Natural killer cell (primary cell): ENCODE data around the gene OR10C1. TPM values are rescaled to one million over a fixed set of nuclear protein-coding genes. Genes with fewer than 3 reads are reported as not detected.

Source experiments
- ATAC-seq, 3 donors: fragments of 150-1000 bp in 2 of 3; fragments of 200-7000 bp in 1 of 3; cut with Tn5 transposase; 1 replicate in 1 of 3; 2 replicates in 2 of 3; pipeline ENCODE4 v1.10.0; 2021; ENCODE audit warnings: mild to moderate bottlenecking in 2 of 3, moderate library complexity in 2 of 3
- DNase-seq, 2 donors: peaks; one replicate each; pipeline versions ENCODE4 v3.0.0 to v3.0.0-alpha.2; 2013 to 2021; ENCODE audit warnings: mixed read lengths in 1 of 2
- H3K27ac ChIP-seq: one replicate; pipeline ENCODE4 v1.5.1; 2013; ENCODE audit warnings: mild to moderate bottlenecking, low read length
- H3K27me3 ChIP-seq: one replicate; pipeline ENCODE4 v1.6.1; 2013; ENCODE audit warnings: low read length; ENCODE audit not compliant: control insufficient read depth, insufficient read depth
- H3K36me3 ChIP-seq: one replicate; pipeline ENCODE4 v1.6.1; 2013; ENCODE audit warnings: low read length; ENCODE audit not compliant: control insufficient read depth, insufficient read depth
- H3K4me1 ChIP-seq: one replicate; pipeline ENCODE4 v1.6.1; 2013; ENCODE audit warnings: low read length; ENCODE audit not compliant: control insufficient read depth, insufficient read depth
- H3K4me3 ChIP-seq: one replicate; pipeline ENCODE4 v1.5.1; 2013; ENCODE audit warnings: low read length
- H3K9me3 ChIP-seq: one replicate; pipeline ENCODE4 v1.6.1; 2013; ENCODE audit warnings: low read length; ENCODE audit not compliant: control insufficient read depth, insufficient read depth
- H3K27ac Mint-ChIP-seq, 2 donors: one replicate each; pipeline ENCODE4 v1.8.0; 2022; ENCODE audit warnings: mild to moderate bottlenecking in 2 of 2, mixed read lengths in 2 of 2, moderate library complexity in 1 of 2
- H3K27me3 Mint-ChIP-seq, 2 donors: one replicate each; pipeline ENCODE4 v1.8.0; 2022; ENCODE audit warnings: low read depth in 2 of 2, mixed read lengths in 2 of 2
- H3K36me3 Mint-ChIP-seq: one replicate; pipeline ENCODE4 v1.8.0; 2022; ENCODE audit warnings: mixed read lengths
- H3K4me1 Mint-ChIP-seq, 2 donors: one replicate each; pipeline ENCODE4 v1.8.0; 2022; ENCODE audit warnings: mixed read lengths in 2 of 2
- H3K4me3 Mint-ChIP-seq: one replicate; pipeline ENCODE4 v1.8.0; 2022; ENCODE audit warnings: mild to moderate bottlenecking, moderate library complexity, mixed read lengths
- H3K9me3 Mint-ChIP-seq, 2 donors: one replicate each; pipeline ENCODE4 v1.8.0; 2022; ENCODE audit warnings: mixed read lengths in 2 of 2
- WGBS: methylation state at CpG from one replicate; pipeline ENCODE4 v1.1.7; 2013; ENCODE audit warnings: missing lambda C conversion rate; ENCODE audit not compliant: insufficient coverage; 5-methylcytosine and 5-hydroxymethylcytosine counted together
- intact Hi-C: fragments of 100-400 bp; cut with micrococcal nuclease; formaldehyde crosslinking; loops from one replicate; pipeline ENCODE4 v1.14.2; 2022
- total RNA-seq, 4 donors: library from RNA; stranded (reverse); fragments of 120-200 nt in 1 of 4; gene quantifications; one replicate each; pipeline versions ENCODE4 v1.2.3 to v1.2.4, GENCODE V29; 2013 to 2022
- TF ChIP-seq, protein P1 (sequence below): fragments of 200-600 bp; IDR thresholded peaks from one replicate; pipeline ENCODE4 v1.8.0; 2022; ENCODE audit warnings: antibody characterized with exemption

OR10C1 gene
- total RNA-seq, 3 donors from 2014 or later (not counting 1 experiment from before 2014, with no cell fraction given): not detected

DNA sequence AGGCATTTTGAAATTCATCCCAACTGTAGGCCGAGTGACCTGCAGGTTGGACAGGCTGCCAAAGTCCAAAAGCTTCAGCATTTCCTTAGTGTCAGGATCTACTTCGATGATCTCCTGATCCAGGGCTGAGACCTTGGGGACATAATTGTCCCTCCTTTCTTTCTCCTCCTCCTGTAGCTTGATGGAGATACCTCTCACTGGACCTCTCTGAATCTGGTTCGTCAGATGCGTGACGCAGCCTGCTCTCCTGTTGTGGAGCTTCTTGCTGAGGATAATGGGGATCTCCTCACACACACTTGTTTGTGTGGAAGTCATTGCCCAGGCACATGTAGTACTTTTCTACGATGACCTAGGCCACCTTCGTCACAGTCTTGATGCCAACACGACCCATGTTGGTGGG lies 50.2 kb downstream of the OR10C1 start:
- Mint-ChIP-seq H3K36me3 (no peaks in the 10 kb centered on the region), H3K4me3 (no peak overlapping the region), H3K4me1 (no peaks in the 10 kb centered on the region), H3K27me3 (peaks cover 8 to 32% of the 10 kb centered on the region in 2 donors), H3K27ac (no peak overlapping the region), H3K9me3 (no peaks in the 10 kb centered on the region)
- Histone ChIP-seq H3K27ac (no peak overlapping the region), H3K4me1 (no peaks in the 10 kb centered on the region), H3K27me3 (no peaks in the 10 kb centered on the region), H3K9me3 (no peaks in the 10 kb centered on the region), H3K4me3 (no peak overlapping the region), H3K36me3 (no peaks in the 10 kb centered on the region)
- DNase-seq (no peak), ATAC-seq (no peak)
- intact Hi-C loops: no loop called here
- TF ChIP-seq, protein P1, sequence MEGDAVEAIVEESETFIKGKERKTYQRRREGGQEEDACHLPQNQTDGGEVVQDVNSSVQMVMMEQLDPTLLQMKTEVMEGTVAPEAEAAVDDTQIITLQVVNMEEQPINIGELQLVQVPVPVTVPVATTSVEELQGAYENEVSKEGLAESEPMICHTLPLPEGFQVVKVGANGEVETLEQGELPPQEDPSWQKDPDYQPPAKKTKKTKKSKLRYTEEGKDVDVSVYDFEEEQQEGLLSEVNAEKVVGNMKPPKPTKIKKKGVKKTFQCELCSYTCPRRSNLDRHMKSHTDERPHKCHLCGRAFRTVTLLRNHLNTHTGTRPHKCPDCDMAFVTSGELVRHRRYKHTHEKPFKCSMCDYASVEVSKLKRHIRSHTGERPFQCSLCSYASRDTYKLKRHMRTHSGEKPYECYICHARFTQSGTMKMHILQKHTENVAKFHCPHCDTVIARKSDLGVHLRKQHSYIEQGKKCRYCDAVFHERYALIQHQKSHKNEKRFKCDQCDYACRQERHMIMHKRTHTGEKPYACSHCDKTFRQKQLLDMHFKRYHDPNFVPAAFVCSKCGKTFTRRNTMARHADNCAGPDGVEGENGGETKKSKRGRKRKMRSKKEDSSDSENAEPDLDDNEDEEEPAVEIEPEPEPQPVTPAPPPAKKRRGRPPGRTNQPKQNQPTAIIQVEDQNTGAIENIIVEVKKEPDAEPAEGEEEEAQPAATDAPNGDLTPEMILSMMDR: no peak
- 94% methylated on average over 5 of the region's 8 CpGs for WGBS

DNA sequence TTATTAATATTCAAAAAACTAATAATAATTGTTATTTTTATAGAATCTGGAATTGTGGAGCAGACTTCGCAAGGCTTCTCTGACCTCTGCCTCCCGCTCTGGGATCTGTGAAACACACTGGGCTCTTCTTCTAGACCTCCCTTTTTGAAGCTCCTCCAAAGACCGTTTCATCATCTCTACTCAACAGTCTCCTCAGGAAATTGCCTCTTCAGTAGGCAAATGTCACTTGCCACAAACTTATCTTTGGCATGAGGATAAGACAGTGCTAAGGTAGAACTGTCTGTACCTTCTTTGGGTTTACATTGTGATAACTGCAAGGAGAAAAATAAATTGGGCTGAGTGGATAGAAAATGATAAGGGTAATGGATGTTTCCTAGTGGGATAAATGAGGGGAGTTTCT lies 50.9 kb downstream of the OR10C1 start:
- Mint-ChIP-seq H3K27ac (no peak overlapping the region), H3K27me3 (peaks cover 4 to 33% of the 10 kb centered on the region in 2 donors), H3K9me3 (no peaks in the 10 kb centered on the region), H3K4me3 (no peak overlapping the region), H3K4me1 (no peaks in the 10 kb centered on the region), H3K36me3 (no peaks in the 10 kb centered on the region)
- Histone ChIP-seq H3K4me1 (no peaks in the 10 kb centered on the region), H3K27me3 (no peaks in the 10 kb centered on the region), H3K9me3 (no peaks in the 10 kb centered on the region), H3K27ac (no peak overlapping the region), H3K4me3 (no peak overlapping the region), H3K36me3 (no peaks in the 10 kb centered on the region)
- TF ChIP-seq, protein P1: no peak
- no peak for ATAC-seq
- intact Hi-C loops: no loop called here
- 61% methylated on average over 3 of the region's 3 CpGs for WGBS
- DNase-seq: no peak

DNA sequence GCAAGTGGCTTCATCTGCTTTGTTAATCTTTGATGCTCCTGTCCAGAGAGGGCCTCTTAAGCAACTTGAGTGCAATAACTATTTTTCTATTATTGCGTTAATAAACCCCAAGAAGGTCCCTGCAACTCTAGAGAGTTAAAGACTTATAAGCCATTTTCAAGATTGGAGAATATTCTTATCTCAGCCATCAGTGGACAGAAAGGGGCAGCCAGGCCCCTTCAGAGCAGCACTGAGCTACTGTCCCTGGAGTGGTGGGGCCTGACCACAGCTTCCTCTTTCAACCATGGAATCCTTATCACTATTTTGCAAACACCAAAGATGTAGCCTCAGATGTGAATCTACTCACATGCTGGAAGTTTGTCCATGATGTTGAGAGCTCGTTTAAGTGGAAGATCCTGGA lies 51.4 kb downstream of the OR10C1 start:
- H3K4me1 ChIP-seq: no peaks in the 10 kb centered on the region
- 4% methylated on average over 2 of the region's 2 CpGs for WGBS
- H3K27me3 ChIP-seq: no peaks in the 10 kb centered on the region
- intact Hi-C loops: no loop called here
- DNase-seq (no peak), ATAC-seq (peak in 1 of 3 donors; percentile 61)
- TF ChIP-seq, protein P1: no peak
- Mint-ChIP-seq H3K9me3 (no peaks in the 10 kb centered on the region), H3K27ac (no peak overlapping the region), H3K27me3 (peaks cover 6 to 34% of the 10 kb centered on the region in 2 donors), H3K4me3 (no peak overlapping the region), H3K4me1 (no peaks in the 10 kb centered on the region), H3K36me3 (no peaks in the 10 kb centered on the region)
- no peak overlapping the region for H3K4me3 ChIP-seq
- no peak overlapping the region for H3K27ac ChIP-seq
- H3K9me3 ChIP-seq: no peaks in the 10 kb centered on the region
- no peaks in the 10 kb centered on the region for H3K36me3 ChIP-seq

Other genes with a start within 250 kb of the OR10C1 start
- not detected for gene OR14J1, start 137.6 kb upstream of the OR10C1 start, total RNA-seq
- gene OR5V1, start 70.4 kb upstream of the OR10C1 start, total RNA-seq: not detected
- not detected for gene OR12D3, start 64.0 kb upstream of the OR10C1 start, total RNA-seq
- gene OR12D2, start 43.7 kb upstream of the OR10C1 start, total RNA-seq: not detected
- not detected for gene OR12D1, start 24.4 kb upstream of the OR10C1 start, total RNA-seq
- gene OR11A1, start 17.8 kb downstream of the OR10C1 start, total RNA-seq: not detected
- not detected for gene OR2H1, start 17.8 kb downstream of the OR10C1 start, total RNA-seq
- gene MAS1L, start 48.6 kb downstream of the OR10C1 start, total RNA-seq: not detected
- not detected for gene UBD, start 120.4 kb downstream of the OR10C1 start, total RNA-seq
- gene OR2H2, start 145.8 kb downstream of the OR10C1 start, total RNA-seq: not detected
- gene GABBR1, start 193.9 kb downstream of the OR10C1 start, total RNA-seq: 10 to 100 TPM in 2 of 3 donors, 1 to 10 TPM in 1; 7.6 to 12.8 (median 10.9) TPM
- not detected for gene MOG, start 217.8 kb downstream of the OR10C1 start, total RNA-seq
- 10 to 100 TPM in 1 of 3 donors, 1 to 10 TPM in 1, not detected in 1; 2.9 to 12.8 TPM for gene ZFP57, start 241.8 kb downstream of the OR10C1 start, total RNA-seq